Lung (tissue), 12 donors: ENCODE measurements around the gene ALX4. TPM values are rescaled to one million over a fixed set of nuclear protein-coding genes. Genes with fewer than 3 reads are reported as not detected.

ENCODE experiments used
- ATAC-seq: fragments of 200-7000 bp; cut with Tn5 transposase; one replicate; pipeline ENCODE4 v1.9.1; 2020; ENCODE audit warnings: moderate number of reproducible peaks; ENCODE audit not compliant: insufficient read depth, low FRiP score
- DNase-seq, 3 donors: peaks; one replicate each; pipeline ENCODE4 v3.0.0-alpha.2; 2013 to 2017
- H3K27ac ChIP-seq, 2 donors: one replicate each; pipeline ENCODE4 v1.5.1; 2013; ENCODE audit warnings: mild to moderate bottlenecking in 2 of 2, moderate library complexity in 2 of 2, control low read depth in 1 of 2, inconsistent platforms in 1 of 2, low read depth in 1 of 2, low read length in 1 of 2
- H3K27me3 ChIP-seq, 3 donors: one replicate each; pipeline ENCODE4 v1.5.1; 2013; ENCODE audit warnings: low read length in 2 of 3; ENCODE audit not compliant: control insufficient read depth in 3 of 3, insufficient read depth in 3 of 3
- H3K36me3 ChIP-seq, 4 donors: one replicate each; pipeline ENCODE4 v1.5.1; 2013; ENCODE audit warnings: low read length in 4 of 4, mild to moderate bottlenecking in 1 of 4, moderate library complexity in 1 of 4; ENCODE audit not compliant: control insufficient read depth in 4 of 4, insufficient read depth in 4 of 4
- H3K4me1 ChIP-seq, 5 donors: one replicate each; pipeline ENCODE4 v1.5.1; 2013; ENCODE audit warnings: low read length in 5 of 5, mild to moderate bottlenecking in 2 of 5, moderate library complexity in 1 of 5; ENCODE audit not compliant: control insufficient read depth in 5 of 5, insufficient read depth in 5 of 5
- H3K4me3 ChIP-seq: one replicate; pipeline ENCODE4 v1.5.1; 2013; ENCODE audit warnings: mild to moderate bottlenecking, control low read depth, moderate library complexity
- H3K9ac ChIP-seq, 2 donors: one replicate each; pipeline ENCODE4 v1.5.1; 2013; ENCODE audit warnings: low read length in 2 of 2, control low read depth in 1 of 2; ENCODE audit not compliant: insufficient read depth in 1 of 2
- H3K9me3 ChIP-seq, 4 donors: one replicate each; pipeline ENCODE4 v1.5.1; 2013; ENCODE audit warnings: low read length in 3 of 4, mild to moderate bottlenecking in 1 of 4, moderate library complexity in 1 of 4; ENCODE audit not compliant: control insufficient read depth in 4 of 4, insufficient read depth in 3 of 4
- WGBS, 2 donors: extraction: QIAGEN DNeasy Blood & Tissue Kit; methylation state at CpG; one replicate each; pipeline ENCODE4 v1.1.7; 2013; 5-methylcytosine and 5-hydroxymethylcytosine counted together
- polyA plus RNA-seq, 2 donors: library from polyadenylated mRNA; stranded (reverse); fragments of 200-250 nt; gene quantifications; one replicate each; pipeline ENCODE4 v1.2.1, GENCODE V29; 2013
- total RNA-seq, 2 donors: library from RNA; depleted of rRNA in 1 of 2; stranded (reverse); fragments of >200 nt in 1 of 2; gene quantifications; one replicate each; pipeline ENCODE4 v1.2.1, GENCODE V29; 2014 to 2021
- TF ChIP-seq, protein P1 (sequence below): IDR thresholded peaks from 2 replicates; pipeline ENCODE4 v1.5.1; 2012; ENCODE audit warnings: mild to moderate bottlenecking; ENCODE audit errors: control extremely low read depth, extremely low read depth
- donor health status: control.
- donor health status: control.
- donor health status: Bipolar disorder and iron deficiency.
- donor health status: healthy.
- donor health status: DM: yes; HTN: yes; CAD: no.

The ALX4 gene
- total and polyA plus RNA-seq, 4 donors = 0.01 to 0.06 TPM; not detected in 2

DNA sequence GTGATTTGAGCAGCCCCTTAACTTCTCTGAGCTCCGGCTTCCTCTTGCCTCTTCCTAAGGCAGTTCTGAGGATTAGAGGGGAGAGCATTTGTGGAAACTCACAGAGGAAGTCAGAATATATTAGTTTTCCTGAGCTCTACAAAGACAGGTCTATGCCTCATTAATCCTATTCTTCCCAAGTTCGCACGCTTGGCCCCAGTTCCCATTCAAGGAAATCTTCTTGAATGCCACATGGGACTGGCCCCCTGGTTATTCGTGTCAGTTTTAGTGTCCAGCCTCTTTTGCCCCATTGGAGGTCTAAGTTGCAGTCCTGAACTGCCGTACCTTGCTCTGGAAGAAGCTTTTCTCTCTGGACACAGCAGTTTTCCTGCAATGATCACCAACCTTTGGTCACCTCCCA is 37.6 kb upstream of the ALX4 start:
- Histone ChIP-seq H3K4me1 (peaks cover 0 to 9% (median 0%) of the 10 kb centered on the region in 5 donors), H3K27me3 (no peaks in the 10 kb centered on the region), H3K9ac (no peak overlapping the region), H3K36me3 (no peaks in the 10 kb centered on the region), H3K27ac (no peak overlapping the region), H3K4me3 (no peak overlapping the region), H3K9me3 (no peaks in the 10 kb centered on the region)
- no peak for DNase-seq
- no peak for ATAC-seq
- WGBS, 2 donors = 87 to 95% methylated on average over 5 of the region's 5 CpGs
- TF ChIP-seq, protein P1, sequence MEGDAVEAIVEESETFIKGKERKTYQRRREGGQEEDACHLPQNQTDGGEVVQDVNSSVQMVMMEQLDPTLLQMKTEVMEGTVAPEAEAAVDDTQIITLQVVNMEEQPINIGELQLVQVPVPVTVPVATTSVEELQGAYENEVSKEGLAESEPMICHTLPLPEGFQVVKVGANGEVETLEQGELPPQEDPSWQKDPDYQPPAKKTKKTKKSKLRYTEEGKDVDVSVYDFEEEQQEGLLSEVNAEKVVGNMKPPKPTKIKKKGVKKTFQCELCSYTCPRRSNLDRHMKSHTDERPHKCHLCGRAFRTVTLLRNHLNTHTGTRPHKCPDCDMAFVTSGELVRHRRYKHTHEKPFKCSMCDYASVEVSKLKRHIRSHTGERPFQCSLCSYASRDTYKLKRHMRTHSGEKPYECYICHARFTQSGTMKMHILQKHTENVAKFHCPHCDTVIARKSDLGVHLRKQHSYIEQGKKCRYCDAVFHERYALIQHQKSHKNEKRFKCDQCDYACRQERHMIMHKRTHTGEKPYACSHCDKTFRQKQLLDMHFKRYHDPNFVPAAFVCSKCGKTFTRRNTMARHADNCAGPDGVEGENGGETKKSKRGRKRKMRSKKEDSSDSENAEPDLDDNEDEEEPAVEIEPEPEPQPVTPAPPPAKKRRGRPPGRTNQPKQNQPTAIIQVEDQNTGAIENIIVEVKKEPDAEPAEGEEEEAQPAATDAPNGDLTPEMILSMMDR = no peak

DNA sequence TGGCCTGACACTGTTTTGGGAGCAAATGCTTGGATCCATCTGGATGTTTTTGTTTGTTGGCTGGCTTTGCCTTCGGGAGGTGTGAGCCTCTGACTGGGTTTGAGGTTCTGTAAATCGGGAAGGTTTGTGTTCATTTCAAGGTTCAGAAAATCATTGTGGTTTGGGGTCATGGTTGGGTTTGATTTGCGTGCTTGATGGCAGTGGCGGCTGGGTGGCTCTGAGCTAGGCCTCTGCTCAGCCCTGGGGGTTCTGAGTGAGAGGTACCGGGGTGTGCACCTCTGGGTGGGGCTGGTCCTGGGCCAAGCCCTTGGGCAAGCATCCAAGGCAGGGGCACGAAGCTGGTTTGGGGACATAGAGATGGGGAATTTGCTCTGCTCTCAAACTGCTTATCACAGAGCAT is 37.0 kb upstream of the ALX4 start:
- Histone ChIP-seq H3K4me1 (peaks cover 0 to 9% (median 0%) of the 10 kb centered on the region in 5 donors), H3K9ac (no peak overlapping the region), H3K36me3 (no peaks in the 10 kb centered on the region), H3K27ac (no peak overlapping the region), H3K27me3 (peaks cover 0 to 4% (median 0%) of the 10 kb centered on the region in 3 donors), H3K4me3 (no peak overlapping the region), H3K9me3 (no peaks in the 10 kb centered on the region)
- no peak for DNase-seq
- no peak for ATAC-seq
- TF ChIP-seq, protein P1 = no peak
- 77% methylated on average over 6 of the region's 6 CpGs for WGBS, 2 donors

DNA sequence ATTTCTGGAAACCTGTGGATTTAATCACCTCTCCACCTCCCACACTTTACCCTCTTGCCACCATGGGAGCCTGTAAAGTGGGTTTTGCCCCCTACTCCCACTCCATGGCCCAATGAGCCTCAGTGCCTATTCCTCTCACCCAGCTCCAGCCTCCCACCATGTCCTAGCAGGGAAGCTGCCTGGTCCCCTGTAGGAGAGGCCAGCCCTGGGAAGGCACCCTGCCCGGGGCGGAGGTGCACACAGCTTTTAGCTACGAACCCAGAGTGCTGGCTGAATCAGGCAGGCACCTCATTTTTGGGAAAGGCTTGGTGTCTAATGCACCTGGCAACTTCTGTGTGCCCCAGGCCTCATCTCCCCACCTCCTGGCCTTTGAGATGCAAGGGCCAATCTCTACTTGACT is 35.8 kb upstream of the ALX4 start:
- no peak overlapping the region for H3K27ac ChIP-seq
- no peaks in the 10 kb centered on the region for H3K36me3 ChIP-seq
- H3K4me3 ChIP-seq = no peak overlapping the region
- H3K9ac ChIP-seq = no peak overlapping the region
- DNase-seq (no peak), ATAC-seq (no peak)
- peaks cover 0 to 9% (median 0%) of the 10 kb centered on the region in 5 donors for H3K4me1 ChIP-seq
- 84 to 89% methylated on average over 3 of the region's 3 CpGs for WGBS, 2 donors
- no peaks in the 10 kb centered on the region for H3K9me3 ChIP-seq
- TF ChIP-seq, protein P1 = no peak
- peaks cover 0 to 4% (median 0%) of the 10 kb centered on the region in 3 donors for H3K27me3 ChIP-seq

DNA sequence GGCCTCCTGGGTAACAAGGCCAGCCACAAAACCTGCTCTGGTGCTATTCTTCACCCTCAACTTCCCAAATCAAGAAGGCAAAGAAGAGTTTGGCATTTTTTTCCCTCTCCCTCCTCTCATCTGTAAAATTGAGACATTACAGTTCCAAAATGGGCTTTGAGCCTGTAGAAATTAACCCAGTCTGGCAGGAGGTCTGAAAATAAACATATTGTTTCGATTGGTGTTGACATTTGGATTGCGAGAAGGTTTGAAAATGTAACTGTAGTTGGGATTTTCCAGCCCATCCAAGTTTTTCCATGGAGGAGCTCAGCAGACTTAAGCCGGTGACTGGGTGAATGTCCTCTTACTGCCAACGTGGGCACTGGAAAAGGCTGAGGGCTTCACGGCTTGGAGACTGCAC is 35.0 kb upstream of the ALX4 start:
- TF ChIP-seq, protein P1 = no peak
- H3K27me3 ChIP-seq = peaks cover 0 to 5% (median 4%) of the 10 kb centered on the region in 3 donors
- peaks cover 0 to 9% (median 0%) of the 10 kb centered on the region in 5 donors for H3K4me1 ChIP-seq

More for the DNA sequence above, 35.0 kb upstream of the ALX4 start:
- H3K36me3 ChIP-seq = no peaks in the 10 kb centered on the region
- no peak overlapping the region for H3K9ac ChIP-seq
- ATAC-seq = no peak
- no peak overlapping the region for H3K4me3 ChIP-seq
- H3K9me3 ChIP-seq = no peaks in the 10 kb centered on the region
- DNase-seq = peak in 1 of 3 donors; percentile 53
- no peak overlapping the region for H3K27ac ChIP-seq
- WGBS, 2 donors = 66 to 84% methylated on average over 5 of the region's 5 CpGs
